HG03060 (cell line): ENCODE results near the gene GHRHR.

Experiments used
- ATAC-seq: cut with Tn5 transposase; IDR thresholded peaks from one replicate; pipeline ENCODE4 v1.9.1; 2021; ENCODE audit warnings: low read depth, moderate number of reproducible peaks; ENCODE audit not compliant: unreplicated experiment

The GHRHR gene

GRCh38 chr7:30927559-30927958, 36.2 kb upstream of the GHRHR start:
- ATAC-seq, result no peak

GRCh38 chr7:30928254-30928872, 35.4 kb upstream of the GHRHR start:
- no peak for ATAC-seq

- no peak for ATAC-seq
Observed at GRCh38 chr7:30929686-30930085, 34.1 kb upstream of the GHRHR start.

GRCh38 chr7:30930621-30931020, 33.1 kb upstream of the GHRHR start:
- ATAC-seq, result no peak

GRCh38 chr7:30931161-30931928, 32.4 kb upstream of the GHRHR start:
- no peak for ATAC-seq

- ATAC-seq, result no peak
Observed at GRCh38 chr7:30931929-30932540, 31.7 kb upstream of the GHRHR start.

DNA sequence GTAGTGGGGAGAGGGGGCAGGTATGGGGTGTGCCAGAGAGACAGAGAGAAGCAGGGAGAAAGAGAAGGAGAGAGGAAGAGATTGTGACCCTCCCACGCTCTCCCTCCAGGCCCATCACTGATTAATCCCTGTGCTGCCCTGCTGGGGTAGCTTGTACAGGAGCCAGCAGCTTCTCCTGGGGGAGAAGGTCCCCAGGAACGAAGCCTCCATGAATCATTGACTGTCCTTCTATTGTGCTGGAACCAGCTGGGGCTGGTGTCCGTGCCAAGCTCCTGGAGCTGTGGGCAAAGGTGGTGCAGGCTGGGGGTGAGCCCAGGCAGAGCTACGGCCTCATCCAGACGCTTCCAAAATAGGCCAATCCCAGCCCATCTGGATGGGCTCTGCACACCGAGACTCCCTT, 31.2 kb upstream of the GHRHR start:
- no peak for ATAC-seq

DNA sequence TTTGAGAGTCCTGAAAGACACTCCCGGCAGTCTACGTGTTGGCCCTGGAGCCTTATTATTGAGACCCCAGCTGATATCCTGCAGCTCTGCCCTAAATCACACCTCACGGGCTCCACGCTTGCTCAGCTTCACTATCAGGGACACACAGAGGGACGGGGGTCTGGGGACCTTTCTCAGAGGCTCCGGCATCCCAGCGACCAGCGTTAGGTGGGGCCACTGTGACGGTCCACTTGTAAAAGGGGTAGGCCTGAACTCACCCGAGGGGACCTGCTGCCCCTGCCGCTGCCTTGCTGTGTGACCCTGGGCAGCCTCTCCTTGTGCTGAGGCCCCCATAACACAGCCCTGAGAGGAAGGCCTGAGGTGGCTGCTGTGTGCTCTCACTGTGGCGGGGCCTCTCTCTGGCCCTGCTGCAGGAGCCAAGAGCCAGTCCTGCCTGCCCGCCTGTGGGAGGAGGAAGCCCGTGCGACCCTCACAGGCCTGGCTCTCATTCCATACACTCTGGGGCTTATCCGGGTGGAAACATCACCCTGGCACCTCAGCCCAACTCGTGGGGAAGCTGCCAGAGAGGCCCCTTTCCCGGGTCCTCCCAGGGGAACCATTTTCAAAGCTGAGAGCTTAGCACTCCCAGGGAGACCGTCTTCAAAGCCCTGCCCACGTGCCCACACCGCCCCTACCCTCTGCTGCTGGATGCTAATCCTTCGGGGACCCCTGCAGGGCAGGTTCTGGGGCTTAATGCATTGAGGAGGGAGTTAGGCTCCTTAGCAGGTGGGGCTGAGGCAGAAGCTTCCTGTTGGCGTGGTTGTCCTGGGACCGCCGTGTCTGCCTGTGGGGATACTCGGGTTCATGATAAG, 30.4 kb upstream of the GHRHR start:
- no peak for ATAC-seq

- ATAC-seq, result no peak
Observed at GRCh38 chr7:30934225-30934624, 29.5 kb upstream of the GHRHR start.

DNA sequence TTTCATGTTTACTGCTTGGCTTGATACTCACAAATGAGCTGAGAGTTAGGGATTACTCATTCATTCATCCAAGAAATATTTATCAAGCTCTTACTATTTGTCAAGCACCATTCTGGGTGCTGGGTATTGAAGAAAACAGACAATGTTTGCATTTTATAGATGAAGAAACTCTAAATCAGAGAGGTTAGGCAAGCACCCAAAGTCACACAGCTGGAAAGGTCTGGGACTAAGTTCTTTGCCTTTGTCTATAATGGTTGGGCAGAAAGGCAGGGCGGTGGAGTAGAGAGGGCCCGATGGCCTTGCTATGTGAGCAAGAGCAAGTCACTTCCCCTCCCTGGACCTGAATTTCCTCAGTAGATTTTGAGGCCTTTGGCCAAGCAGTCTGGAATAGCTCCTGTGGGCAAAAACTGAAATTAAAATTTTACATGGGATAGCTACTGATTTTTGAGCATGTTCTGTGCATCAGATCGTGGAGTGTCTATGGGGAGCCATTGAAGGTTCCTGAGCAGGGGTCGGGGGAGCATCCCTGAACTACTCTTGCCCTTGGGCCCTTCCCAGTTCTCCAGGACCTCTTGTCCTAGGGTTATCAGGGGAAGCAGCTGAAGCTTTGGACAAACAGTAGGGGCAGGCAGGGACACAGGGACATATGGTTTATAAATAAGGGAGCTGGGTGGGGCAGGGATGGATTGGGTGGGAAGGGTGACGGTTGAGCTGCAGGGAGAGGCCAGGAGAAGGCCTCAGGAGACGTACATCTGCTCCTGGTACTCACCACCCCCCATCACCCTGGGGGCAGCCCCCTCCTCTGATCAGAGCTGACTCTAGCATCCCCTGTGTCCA, 28.8 kb upstream of the GHRHR start:
- no peak for ATAC-seq

GRCh38 chr7:30935569-30935877, 28.2 kb upstream of the GHRHR start:
- ATAC-seq, result no peak

- ATAC-seq, result no peak
Observed at GRCh38 chr7:30936650-30937245, 27.0 kb upstream of the GHRHR start.

GRCh38 chr7:30937416-30937815, 26.3 kb upstream of the GHRHR start:
- ATAC-seq, result no peak

GRCh38 chr7:30938435-30939316, 25.1 kb upstream of the GHRHR start:
- ATAC-seq, result peak; percentile 65

GRCh38 chr7:30941582-30942323, 22.0 kb upstream of the GHRHR start:
- ATAC-seq, result no peak

- no peak for ATAC-seq
Observed at GRCh38 chr7:30950197-30950596, 13.6 kb upstream of the GHRHR start.

DNA sequence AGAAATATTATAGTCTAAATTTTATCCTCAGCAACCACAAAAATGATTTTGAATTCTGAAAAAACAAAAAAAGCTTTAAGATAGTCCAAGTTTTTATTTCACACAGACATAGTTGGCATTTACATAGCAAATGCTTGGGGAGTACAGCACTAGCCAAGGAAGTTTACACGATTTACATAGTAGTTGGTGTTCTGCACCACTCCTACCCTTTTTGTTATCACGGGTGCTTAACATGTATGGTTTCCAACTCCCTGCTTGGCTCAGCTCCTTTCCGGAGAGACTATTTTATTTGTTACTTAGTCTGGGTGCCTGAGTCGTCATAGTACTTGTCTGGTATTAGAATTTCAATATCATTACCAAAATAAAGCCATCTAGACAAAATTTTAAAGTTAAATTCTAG, 8.8 kb upstream of the GHRHR start:
- no peak for ATAC-seq

DNA sequence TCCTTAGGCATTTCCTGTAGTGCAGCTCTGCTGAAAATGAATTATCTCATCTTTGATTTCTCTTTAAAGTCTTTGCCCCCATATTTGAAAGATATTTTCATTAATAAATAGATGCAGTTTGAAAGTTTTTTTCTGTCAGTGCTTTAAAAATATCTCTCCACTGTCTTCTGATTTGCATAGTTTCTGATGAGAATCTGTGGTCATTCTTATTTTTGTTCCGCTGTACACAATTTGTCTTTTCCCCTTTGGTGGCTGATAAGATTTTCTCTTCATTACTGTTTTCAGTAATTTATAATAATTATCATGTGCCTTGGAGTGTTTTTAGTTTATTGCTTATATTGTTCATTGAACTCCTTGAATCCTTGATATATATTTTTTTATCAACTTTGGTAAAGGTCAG, 7.0 kb upstream of the GHRHR start:
- ATAC-seq, result no peak
